GM19468 (cell line): ENCODE measurements around the gene C6orf47.

Experiments used
- ATAC-seq: cut with Tn5 transposase; IDR thresholded peaks from one replicate; pipeline ENCODE4 v1.9.1; 2021; ENCODE audit warnings: mild to moderate bottlenecking, moderate library complexity, moderate number of reproducible peaks; ENCODE audit not compliant: unreplicated experiment; ENCODE audit errors: extremely low read depth

Gene C6orf47

DNA sequence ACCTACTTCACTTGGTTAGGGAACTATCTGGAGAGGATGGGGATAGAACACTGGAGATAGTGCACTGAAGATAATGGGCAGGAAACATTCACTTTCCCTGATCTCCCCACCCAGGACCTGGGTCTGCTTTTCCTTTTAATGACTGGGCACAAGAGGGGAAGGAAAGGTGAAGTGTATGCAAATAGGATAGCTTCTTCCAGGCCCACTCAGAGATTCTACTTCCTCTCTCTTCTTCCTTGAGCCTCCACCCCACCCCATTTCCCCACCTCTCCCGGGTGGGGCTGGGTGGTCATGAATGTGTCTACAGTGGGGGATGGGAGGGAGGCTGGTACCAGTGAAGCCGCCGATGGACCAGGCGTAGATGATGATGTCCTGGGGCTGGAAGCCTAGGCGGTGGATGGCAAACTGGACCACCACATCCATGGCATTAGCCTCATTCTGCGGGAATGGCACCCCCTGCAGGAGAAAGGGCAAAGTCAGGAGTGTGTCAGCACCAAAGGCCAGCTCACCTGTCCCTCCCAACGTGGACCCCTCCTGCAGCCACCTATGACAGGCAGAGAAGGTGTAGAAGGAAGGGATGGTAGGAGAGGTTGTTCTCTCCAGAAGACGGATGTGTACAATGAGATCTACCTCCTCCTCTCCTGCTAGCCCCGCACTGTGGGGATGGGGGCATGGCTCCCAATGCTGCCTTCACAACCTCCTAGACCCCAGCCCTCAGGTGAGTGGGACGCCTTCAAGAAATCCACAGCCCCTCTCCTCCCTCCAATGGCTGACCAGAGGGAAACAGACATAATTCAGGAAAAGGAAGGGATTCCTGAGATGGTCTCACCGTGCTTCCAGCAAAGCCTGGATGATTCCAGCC lies 28.9 kb upstream of the C6orf47 start:
- no peak for ATAC-seq

DNA sequence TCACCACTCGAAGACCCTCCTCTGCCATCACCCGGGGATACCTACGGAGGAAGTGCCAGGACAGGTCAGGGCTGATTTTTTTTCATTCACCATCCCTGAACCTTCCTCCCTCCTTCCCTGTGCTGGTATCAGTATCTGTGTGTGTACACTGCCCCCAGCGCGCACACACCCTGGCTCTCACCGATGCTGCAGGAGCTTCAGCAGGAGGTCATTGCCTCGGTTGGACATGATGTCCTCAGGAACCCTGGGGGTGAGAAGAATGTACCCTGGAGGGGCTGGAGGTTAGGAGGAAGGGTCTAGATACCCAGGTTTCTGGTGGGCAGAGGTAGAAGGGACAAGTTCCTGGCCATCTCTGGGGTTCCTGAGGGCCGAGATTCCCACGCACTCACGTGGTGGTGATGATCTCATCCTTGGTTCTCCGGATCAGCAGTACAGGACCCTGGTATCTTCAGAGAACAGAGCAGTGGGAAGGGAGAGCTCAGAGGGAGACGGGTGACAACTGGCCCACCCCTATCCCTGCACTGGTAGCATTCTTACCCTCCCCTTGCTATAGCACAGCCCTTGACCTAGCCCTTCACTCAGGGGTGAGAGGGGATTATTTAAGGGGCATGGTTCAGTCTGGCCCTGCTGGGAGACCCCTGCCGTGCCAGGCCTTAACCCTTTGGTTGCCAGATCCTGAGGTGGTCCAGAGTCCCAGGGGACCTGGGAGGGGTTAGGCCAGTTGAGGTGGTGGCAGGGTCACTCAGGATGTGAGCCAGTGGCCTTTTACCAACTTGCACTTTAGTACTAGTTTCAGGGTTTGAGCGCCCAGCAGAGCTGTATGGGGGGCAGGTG lies 27.5 kb upstream of the C6orf47 start:
- ATAC-seq, result no peak

- ATAC-seq, result no peak
Observed at GRCh38 chr6:31687321-31687720, 26.7 kb upstream of the C6orf47 start.

- ATAC-seq, result no peak
Observed at GRCh38 chr6:31686483-31686882, 25.9 kb upstream of the C6orf47 start.

DNA sequence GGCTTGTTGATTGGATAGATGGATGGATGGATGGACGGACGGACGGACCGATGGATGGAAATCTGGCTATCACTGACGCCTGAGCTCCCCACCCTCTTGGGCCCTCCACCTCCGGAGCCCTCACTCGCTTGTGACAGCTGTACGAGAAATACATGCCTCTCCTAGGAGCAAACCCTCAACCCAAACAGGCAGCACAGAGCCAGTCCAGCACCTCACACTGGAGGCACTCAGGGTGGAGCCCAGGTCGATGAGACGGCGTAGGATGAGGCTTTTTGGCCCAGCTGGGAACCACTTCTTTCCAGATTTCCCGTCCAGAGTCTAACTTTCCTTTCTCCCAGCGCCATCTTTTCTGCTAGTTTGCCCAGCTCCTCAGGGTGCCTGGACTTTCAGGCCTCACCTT lies 23.0 kb upstream of the C6orf47 start:
- no peak for ATAC-seq

GRCh38 chr6:31681135-31681671 lies 20.6 kb upstream of the C6orf47 start:
- no peak for ATAC-seq

GRCh38 chr6:31680226-31681134 lies 19.9 kb upstream of the C6orf47 start, which contains the start of gene LY6G5C:
Gene LY6G5C (minus strand): TSS chr6:31681067. CDS start chr6:31680373, 694 bp downstream.
- ATAC-seq, result no peak

GRCh38 chr6:31677955-31678354 lies 17.4 kb upstream of the C6orf47 start:
- ATAC-seq, result no peak

GRCh38 chr6:31676904-31677303 lies 16.3 kb upstream of the C6orf47 start:
- ATAC-seq, result no peak

DNA sequence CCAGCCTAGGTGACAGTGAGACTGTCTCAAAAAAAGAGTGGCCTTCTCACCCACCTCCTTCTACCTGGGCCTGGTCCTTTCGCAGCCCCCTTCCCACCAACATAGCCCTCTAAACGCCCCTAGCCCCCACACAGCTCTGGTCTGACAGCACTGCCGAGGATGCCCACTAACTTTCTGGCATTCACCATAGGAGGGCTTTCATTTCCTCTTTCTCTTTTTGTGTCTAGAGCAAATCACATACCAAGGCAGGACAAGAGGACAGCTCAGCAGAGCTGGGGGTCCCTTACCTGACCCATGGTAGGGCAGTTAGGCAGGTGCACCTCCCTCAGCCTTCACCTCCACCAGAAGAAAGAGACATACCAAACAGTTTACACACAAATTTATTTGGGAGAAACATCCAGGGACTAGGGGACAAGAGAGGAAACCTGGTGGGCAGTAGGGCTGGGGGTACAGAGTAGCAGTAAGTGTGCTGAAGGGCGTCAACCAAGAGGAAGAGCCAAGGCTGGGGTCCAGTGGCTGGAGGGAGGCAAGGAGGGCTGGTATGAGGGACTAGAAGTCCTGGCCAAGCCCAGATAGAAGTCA lies 15.8 kb upstream of the C6orf47 start:
- ATAC-seq, result no peak

DNA sequence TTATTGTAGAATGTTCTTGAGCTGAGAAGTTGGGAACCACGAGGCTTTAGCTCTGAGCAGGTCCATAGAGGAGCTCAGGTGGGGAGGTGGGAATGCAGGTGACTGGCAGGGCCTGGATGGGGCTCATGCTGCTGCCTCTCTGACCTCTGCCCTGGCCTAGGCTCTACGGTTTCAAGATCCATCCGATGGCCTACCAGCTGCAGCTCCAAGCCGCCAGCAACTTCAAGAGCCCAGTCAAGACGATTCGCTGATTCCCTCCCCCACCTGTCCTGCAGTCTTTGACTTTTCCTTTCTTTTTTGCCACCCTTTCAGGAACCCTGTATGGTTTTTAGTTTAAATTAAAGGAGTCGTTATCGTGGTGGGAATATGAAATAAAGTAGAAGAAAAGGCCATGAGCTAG lies 9.1 kb upstream of the C6orf47 start, which contains the start of gene LY6G5B:
LY6G5B (plus strand) TSS at position 301 of the 400 bp plus-strand sequence. CDS start 975 bp downstream, outside the sequence.
- ATAC-seq, result no peak

GRCh38 chr6:31666337-31666965 lies 5.9 kb upstream of the C6orf47 start:
- ATAC-seq, result no peak

GRCh38 chr6:31665501-31666336 lies 5.1 kb upstream of the C6orf47 start, which contains the start of gene CSNK2B:
Gene CSNK2B (plus strand): TSS chr6:31666080. CDS start chr6:31666832, 752 bp downstream.
- ATAC-seq, result peak; percentile 78

- no peak for ATAC-seq
Observed at GRCh38 chr6:31664790-31665500, 4.4 kb upstream of the C6orf47 start, which contains the start of gene GPANK1. Gene GPANK1 (minus strand): TSS chr6:31664997. CDS start chr6:31664478, 519 bp downstream.

GRCh38 chr6:31663961-31664789 lies 3.6 kb upstream of the C6orf47 start:
- ATAC-seq, result no peak
